GM12891 (cell line): ENCODE results near the gene CDC25A.

ENCODE experiments used
- POLR2A ChIP-seq: IDR thresholded peaks from 2 replicates; pipeline ENCODE4 v1.6.1; 2011; ENCODE audit warnings: low read depth, low read length, control low read depth
- POLR2AphosphoS5 ChIP-seq: IDR thresholded peaks from 2 replicates; pipeline ENCODE4 v1.6.1; 2011; ENCODE audit warnings: low read depth, low read length, control low read depth
- TAF1 ChIP-seq: IDR thresholded peaks from 2 replicates; pipeline ENCODE4 v1.6.1; 2011; ENCODE audit warnings: low read depth, low read length, control low read depth

GRCh38 chr3:48236531-48236930 lies 48.3 kb upstream of the CDC25A start:
- no peak for TF ChIP-seq TAF1
- TF ChIP-seq POLR2A, result no peak
- TF ChIP-seq POLR2AphosphoS5, result no peak
